Epidermal melanocyte (primary cell): Measurements from ENCODE around the gene ATP11C.
"Not testable (repeated sequence)": the region's sequence is repeated elsewhere in the genome, so short reads cannot be mapped to it uniquely, and the experiment has no call there.

Source experiments
- DNase-seq: peaks from one replicate; pipeline ENCODE4 v3.0.0; 2011; ENCODE audit warnings: low spot score; ENCODE audit not compliant: insufficient read length

Gene ATP11C

DNA sequence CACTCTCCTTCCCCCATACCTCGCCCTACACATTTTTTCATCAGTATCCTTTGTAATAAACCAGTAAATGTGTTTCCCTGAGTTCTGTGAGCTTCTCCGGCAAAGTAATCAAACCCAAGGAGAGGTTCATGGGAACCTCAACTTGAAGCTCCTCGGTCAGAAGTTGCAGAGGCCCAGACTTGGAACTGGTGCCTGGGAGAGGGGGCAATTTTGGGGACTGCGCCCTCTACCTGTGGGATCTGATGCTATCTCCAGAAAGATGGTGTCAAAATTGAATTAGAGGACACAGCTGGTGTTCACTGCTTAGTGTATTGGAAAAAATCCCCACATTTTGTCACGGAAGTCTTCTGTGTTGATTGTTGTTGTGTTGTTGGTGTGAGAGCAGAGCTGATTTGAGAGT is 70.6 kb downstream of the ATP11C start:
- DNase-seq: no peak

DNA sequence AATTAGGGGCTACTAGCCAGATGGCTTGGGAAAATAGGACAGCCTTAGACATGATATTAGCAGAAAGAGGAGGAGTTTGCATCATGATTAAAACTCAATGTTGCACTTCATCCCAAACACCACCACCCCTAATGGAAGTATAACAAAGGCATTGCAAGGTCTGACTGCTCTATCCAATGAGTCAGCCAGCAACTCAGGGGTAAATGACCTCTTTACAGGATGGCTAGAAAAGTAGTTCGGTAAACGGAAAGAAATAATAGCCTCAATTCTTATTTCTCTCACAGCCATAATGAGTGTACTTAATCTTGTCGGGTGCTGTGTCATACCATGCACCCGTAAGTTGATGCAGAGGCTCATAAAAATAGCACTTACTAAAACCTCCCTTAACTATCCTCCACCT is 76.0 kb downstream of the ATP11C start:
- DNase-seq: not testable (repeated sequence)

DNA sequence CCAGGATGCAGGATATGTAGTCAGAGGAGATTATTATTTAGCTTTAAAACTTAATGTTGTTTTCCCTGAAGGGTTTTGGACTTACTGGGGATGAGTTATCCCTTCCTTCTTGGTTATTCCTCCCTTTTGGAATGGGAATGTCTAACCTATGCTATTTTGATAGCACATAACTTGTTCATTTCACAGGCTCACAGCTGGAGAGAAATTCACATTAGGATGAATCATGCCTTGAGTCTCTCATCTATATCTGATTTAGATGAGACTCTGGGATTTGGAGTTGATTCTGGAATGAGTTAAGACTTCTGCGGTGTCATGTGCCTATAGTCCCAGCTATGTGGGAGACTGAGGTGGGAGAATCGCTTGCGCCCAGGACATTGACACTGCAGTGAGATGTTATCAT is 81.1 kb downstream of the ATP11C start:
- DNase-seq: no peak

DNA sequence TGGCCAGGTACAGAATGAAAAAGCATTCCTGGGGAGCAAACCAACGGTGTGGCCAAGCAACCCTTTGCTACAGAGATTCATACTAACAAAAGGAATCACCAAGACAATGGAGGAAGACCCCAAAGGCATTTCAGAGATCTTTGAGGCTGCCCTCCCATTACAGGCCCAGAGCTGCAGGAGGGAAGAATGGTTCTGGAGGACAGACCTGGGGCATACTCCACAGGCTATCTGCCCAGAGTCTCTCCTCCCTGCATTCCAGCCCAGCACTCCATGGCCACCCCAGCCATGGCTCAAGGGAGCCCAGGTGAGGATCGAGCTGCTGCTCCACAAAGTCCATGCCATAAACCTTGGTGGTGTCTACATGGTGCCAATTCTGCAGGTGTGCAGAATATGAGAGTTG is 81.9 kb downstream of the ATP11C start:
- DNase-seq: no peak

DNA sequence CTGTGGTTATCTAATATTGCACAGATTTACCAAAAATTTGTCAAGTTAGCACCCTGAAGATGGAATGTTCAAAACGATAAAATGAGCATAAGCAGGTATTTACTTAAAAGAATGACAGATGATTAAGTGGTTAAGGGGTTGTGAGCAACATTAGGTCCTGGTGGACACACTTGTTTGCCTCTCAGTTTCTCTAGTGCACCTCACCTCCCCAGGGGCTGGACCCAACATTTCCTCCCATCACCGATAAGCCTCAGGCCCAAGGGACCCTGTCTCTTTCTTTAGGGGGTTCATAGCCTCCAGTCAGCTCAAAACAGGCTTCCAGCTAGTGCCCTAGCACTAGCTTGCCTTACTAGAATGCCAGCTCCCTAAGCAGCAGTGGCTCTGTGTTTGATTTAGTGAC is 88.0 kb downstream of the ATP11C start:
- no peak for DNase-seq

DNA sequence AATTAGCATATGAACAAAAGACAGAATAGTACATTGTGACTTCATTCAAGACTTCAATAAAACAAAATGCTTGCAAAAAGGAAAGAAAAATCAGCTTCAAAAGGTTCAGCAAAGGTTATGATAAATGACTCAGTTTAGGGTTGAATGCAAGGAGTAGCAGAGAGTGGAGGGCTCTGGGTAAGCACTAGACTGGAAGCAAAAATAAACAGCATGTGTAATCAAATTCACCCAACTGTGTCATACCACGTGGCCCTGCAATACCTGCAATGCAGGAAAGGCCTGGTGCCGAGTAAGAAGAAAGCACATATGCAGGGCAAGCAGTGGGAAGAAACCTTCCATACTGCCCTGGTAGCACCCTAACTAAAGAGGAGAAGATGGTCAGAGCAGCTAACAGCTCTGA is 88.7 kb downstream of the ATP11C start:
- no peak for DNase-seq

DNA sequence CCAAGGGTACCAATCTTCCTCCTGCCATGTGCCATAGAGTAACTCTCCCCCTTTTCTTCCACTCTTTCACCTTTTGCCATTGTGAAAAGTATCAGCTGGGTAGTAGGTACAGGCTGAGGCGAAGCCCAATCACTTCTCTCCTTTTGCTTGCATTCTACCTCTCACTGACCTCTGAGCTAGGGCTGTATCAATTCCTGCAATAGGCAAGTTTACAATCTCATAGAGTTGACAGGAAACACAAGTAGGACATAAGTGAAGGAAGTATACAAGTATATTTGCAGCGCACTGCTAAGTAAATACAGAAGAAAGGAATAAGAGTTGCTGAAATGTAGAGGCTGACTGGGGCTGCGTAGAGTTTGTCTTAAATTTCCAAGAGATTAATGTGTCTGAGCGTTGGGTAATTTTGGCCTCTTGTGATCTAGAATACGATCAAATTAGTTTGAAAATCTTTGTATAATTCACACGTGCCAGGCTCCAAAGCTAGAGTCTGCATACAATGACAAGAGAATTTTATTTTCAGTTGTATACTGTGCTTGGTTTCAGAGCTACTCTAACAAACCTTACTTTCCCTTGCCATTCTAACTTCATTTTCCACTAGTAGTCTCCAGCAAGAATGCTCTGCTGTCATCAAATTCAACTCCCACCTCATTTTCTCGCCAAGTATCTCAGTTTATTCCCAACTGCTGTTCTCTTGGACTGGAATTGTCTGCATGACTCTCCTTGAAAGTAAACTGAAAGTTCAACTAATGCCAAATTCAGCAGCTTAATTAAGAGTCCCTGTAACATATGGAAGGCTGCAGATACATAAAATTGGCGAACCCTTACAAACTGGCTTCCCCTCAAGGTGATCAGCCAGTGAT is 90.3 kb downstream of the ATP11C start:
- DNase-seq: no peak

DNA sequence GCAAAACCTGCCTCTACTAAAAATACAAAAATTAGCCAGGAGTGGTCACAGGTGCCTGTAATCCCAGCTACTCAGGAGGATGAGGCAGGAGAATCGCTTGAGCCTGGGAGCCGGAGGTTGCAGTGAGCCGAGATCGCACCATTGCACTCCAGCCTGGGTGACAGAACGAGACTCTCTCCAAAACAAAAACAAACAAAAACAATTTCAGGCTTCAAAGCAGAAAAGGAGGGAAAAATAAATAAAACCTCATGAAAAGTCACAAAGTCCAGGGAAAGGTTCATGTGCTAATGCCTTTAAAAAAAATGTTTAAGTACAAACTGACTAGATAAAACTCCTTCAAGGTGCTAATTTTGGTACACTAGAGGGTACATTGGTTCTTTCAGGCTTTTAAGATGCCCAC is 96.5 kb downstream of the ATP11C start:
- not testable (repeated sequence) for DNase-seq

DNA sequence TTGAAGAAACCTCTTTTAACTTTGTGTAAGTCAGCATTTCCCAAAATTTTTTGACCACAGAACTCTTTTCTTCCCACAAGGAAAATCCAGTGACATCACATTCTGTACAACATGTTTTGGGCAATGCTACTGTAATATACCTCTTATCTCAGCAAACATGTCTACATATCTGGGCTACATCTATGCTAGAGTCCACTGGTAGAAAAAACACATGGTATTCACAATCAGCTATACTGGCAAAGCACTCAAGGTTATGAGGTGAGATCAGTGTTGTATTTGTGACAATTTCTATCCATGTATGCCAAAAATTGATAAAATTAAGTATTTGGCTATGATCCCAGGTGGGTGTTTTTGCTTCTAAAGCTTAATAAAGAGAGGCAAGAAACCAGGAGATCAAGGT is 98.0 kb downstream of the ATP11C start:
- no peak for DNase-seq

DNA sequence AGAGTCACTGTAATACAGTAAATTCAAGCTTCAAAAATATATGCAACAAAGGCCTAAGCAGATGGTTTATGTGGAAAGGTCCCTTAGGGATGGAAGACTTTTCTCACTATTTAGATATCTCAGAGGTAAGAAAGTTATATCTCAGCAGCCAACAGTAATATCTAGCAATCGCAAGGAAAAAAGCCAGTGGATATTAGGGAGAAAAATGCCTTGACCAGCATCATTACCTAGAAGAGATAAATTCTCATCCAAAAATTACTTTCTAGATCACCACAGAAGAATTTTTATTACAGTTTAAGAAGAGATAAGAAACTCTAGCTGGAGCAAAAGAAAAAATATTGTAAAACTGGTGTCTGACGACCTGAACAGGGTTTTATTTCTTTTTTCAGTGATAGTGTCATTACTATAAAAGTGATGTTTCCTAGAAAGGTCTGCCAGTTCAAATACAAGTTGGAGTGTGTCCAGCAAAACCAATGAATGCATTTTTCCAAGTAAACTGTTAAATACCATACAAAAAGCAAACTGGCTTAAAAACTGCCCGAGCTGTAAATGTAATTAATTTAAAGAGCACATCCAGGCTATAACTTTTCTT is 100.0 kb downstream of the ATP11C start:
- no peak for DNase-seq

DNA sequence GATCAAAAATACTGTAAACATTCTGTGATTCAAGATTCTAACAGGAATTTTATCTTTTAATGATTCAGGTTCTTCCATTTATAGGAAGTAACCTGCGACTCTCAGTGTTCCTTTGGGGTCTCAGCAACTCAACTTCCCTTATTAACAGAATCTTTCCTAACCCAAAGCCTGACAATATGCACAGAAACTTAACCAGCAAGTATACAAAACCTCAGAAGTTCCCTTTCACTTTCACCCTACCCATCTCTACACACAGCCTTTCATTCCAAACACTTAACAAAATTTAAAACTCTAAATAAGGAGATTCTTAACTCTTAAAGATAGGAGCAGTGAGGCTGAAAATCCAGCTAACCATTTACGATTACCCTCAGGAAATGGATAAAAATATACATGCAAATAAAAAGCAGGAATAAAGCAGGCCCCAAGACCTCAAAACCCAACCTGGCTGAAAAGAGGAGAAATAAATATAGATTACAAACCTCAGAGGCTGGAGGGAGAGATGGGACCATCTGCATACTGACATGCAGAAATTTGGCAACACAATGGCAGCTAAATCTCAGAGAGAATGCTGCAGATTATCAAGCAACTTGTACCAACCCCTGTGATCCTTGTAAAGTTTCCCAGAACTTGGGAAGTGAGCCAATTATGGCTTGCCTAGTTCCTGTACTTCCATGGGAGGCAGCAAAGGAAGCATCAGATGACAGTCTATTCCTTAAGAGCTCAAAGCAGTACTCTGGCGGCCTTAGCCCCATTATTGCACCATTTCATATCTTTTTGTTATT is 101.0 kb downstream of the ATP11C start:
- DNase-seq: peak; percentile 17

DNA sequence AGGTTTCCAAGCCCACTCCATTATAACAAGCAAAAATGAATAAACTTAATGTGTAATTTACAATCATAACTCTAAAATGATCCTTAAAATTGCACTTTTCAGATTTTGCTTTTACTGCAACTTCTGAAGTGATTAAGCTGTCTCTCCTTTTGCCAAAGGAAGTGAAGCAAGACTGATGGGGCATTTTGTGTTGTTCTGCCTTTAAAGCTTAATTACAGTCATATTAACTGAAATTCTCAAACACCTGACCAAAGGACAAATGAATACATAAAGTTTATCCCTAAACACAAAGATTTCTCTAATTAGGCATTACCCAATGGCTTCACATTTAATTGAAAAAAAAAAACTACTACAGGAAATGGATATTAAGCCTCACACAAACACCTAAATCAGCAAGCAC is 101.8 kb downstream of the ATP11C start:
- no peak for DNase-seq

DNA sequence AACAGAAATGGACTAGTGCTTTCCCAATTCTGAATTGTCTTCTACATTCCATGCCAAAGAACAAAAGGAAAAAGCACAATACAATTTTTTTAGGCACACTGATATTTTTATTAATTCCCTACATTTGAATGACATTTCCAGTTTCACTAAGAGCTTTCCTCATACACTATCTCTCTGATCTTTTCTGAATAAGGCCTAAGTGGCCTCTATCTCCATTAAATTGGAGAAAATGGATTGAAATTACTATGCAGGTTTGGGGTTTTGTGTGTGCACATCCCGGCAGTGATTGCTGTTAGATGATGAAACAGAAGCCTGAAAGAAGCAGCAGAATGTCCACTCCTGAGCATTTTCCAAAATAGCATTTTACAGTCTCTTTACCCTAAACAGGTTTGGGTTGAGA is 104.0 kb downstream of the ATP11C start:
- no peak for DNase-seq

DNA sequence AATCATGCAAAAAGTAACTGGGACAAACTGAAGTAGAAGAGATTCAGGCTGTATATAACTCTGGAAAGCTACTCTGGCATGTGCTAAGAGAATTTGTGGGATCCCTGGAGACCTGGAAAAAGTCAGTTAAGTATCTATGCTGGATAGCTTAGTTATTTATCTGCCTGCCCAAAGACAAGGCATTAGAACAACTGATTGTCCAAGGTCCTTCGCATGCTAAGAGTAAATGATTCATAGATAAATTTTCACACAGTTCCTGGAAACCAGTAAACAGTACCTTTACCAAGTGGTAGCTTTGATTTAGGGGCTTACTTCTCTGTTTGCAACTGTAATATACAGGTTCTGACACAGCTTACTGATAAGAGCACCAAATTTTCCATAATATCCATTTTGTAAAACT is 104.8 kb downstream of the ATP11C start:
- DNase-seq: no peak

DNA sequence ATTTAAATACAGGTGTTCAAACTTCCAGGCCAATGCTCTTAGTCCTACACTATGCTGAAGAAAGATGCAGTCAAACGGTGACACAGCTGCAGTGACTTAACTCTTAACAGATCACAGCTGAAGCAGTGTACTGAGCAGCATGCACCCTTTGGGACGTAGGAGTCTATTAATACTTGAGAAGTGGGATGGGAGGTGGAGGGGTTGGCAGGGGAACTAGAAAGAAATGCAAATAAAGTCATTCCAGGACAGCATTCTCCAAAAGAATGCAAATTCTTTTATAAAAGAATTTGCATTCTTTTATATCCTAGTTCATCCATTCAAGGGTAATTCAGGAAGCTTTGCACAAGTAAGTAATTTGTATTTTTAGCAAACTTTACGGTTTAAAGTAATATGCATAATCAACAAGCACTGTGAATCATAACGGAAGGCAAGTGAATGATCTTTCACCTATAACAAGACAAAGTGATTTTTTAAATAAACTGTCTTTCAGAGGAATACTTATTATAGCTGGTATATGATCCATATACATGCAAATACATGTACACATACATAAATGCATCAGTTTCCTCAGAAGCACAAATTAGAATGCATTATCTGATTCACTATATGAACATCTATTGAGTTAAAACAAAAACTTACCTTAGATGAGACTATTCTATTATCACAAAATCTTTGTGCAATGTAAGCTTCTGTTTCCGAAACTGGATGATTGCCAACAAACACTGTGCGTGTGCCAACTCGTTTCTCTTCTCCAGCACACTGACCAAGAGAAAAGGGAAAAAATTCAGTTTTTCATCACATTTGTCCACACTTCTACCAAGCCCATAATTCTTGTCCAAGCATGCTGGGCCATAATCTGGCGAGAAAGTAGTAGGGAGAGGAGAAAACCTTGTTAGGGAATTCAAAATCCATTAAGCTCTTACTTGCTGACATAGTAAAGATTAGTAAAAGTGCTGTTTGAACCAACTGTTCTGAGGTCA is 106.5 kb downstream of the ATP11C start:
- no peak for DNase-seq

DNA sequence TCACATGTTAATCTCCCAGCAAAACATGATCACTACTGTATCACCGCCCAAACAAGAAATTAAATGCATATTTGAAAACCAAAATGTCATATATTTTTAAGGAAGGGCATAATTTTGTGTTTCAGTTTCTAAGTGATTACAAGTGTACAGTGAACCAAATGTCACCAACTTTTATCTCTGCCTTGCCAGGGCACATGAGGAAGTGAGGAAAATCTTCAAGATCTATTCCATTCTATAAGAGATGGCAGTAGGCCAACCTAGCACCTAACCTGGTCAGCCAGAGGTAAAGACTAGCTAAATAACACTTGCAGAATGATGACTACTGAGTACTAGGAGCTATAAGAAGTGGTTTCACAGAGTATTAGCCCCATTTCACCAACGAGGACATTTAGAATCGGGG is 107.2 kb downstream of the ATP11C start:
- no peak for DNase-seq

DNA sequence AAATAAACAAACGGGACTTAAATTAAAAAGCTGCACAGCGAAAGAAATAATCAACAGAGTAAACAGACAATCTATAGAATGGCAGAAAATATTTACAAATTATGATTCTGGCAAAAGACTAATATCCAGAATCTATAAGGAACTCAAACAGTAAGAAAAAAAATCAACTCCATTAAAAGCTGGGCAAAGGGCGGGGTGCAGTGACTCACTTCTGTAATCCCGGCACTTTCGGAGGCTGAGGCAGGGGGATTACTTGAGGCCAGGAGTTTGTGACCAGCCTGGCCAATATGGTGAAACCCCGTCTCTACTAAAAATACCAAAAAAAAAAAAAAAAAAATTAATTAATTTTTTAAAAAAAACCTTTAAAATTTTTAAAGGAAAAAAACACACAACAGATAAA is 109.0 kb downstream of the ATP11C start:
- no peak for DNase-seq

DNA sequence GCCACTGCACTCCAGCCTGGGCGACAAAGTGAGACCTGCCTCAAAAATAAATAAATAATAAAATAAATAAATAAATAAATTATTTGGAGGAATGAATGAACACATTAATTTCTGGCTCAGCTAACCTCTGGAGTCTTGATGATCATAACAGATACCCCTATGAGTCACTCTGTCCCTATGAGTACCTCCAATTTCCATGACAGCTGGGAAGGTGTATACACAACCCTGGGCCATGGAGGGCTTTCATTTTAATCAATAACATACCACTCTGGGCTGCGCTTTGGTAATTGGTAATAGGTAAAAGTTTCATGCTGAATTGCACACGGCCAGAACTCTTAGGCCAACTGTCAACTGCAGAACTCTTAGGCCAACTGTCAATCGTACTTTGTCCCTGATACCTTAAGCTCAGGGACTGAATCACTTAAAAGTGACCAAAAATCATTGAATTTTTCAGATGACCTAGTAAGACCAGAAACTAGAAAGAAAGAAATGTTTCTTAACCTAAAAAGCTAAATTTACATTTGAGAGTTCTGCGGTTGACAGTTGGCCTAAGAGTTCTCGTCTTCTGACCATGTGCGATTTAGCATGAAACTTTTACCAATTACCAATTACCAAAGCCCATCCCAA is 112.4 kb downstream of the ATP11C start:
- no peak for DNase-seq

DNA sequence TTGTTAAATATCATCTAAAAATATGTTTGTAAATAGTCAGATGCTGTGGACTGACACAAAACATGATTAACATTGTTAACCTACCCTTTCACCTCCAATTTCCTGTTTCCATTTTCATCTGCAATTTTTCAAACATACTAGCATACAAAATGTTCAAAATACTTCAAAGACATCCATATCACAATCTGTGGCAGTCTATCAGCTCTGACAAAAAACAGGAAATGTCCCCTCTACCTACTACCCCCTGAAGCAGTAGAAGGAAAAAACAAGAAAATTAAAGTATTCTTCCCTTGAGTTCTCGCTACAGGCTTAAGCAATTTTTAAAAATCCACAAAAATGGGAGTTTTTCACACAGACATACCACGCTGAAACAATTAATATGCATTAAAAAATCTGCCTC is 116.6 kb downstream of the ATP11C start:
- no peak for DNase-seq

DNA sequence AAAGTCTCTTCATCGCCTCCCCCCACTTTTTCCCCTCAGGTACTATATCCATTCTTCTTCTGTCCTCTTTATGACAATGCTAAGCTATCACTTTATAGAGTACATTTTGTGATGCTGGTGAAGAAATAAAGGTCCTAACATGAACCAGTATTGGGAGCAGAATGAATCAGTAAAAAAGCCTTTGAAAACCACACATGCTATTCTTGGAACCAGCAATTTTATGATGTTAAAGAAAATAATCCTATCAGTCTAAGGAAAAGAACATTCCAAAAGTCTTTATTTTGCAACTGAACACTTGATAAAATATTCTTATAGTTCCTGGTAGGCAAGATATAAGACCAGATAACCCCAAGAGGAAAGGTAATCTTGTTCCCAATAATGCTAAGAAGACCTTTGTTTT is 117.1 kb downstream of the ATP11C start:
- DNase-seq: no peak
